ENCODE data around the gene SLC39A11. TPM values are rescaled to one million over a fixed set of nuclear protein-coding genes. Genes with fewer than 3 reads are reported as not detected.

Gene SLC39A11
- total and polyA plus RNA-seq, 4 donors, result 18.9 to 44.9 (median 28.2) TPM

GRCh38 chr17:72946156-72946555 is 146.3 kb downstream of the SLC39A11 start:
- no peak overlapping the region for H3K27ac ChIP-seq (ENCODE audit: low read depth in 1 of 2, low read length in 2 of 2)
- TF ChIP-seq CTCF (IDR thresholded peaks at IDR 0.05; ENCODE audit: low read depth, low read length, missing input control) (no peak), TAF1 (conservative IDR thresholded peaks at IDR 0.05) (no peak), RAD21 (IDR thresholded peaks at IDR 0.05) (no peak), REST (IDR thresholded peaks at IDR 0.05) (no peak), MAX (IDR thresholded peaks at IDR 0.05) (no peak), ATF3 (IDR thresholded peaks at IDR 0.05) (no peak), HNF4G (IDR thresholded peaks at IDR 0.05) (no peak), JUND (IDR thresholded peaks at IDR 0.05) (no peak)
- H3K4me3 ChIP-seq (ENCODE audit: low read depth in 1 of 3, low read length in 3 of 3), result no peak overlapping the region
- DNase-seq (ENCODE audit: low spot score), result no peak
- H3K36me3 ChIP-seq (ENCODE audit: control insufficient read depth in 4 of 4, insufficient read depth in 3 of 4, low read depth in 1 of 4, low read length in 3 of 4), result peaks cover 0 to 3% (median 0%) of the 10 kb centered on the region in 4 donors
- H3K27me3 ChIP-seq (ENCODE audit: control insufficient read depth in 4 of 4, insufficient read depth in 4 of 4, low read length in 3 of 4), result no peaks in the 10 kb centered on the region
- no peaks in the 10 kb centered on the region for H3K9me3 ChIP-seq (ENCODE audit: control insufficient read depth in 4 of 4, low read length in 3 of 4)
- WGBS, result 95% methylated on average over 3 of the region's 3 CpGs
- H3K9ac ChIP-seq (ENCODE audit: low read depth in 1 of 2, low read length in 2 of 2), result no peak overlapping the region
- peaks cover 0 to 2% (median 1%) of the 10 kb centered on the region in 4 donors for H3K4me1 ChIP-seq (ENCODE audit: control insufficient read depth in 4 of 4, insufficient read depth in 4 of 4, low read length in 3 of 4)

- WGBS, result 83% methylated on average over 6 of the region's 6 CpGs
- Histone ChIP-seq H3K4me3 (ENCODE audit: low read depth in 1 of 3, low read length in 3 of 3) (no peak overlapping the region), H3K9ac (ENCODE audit: low read depth in 1 of 2, low read length in 2 of 2) (no peak overlapping the region), H3K9me3 (ENCODE audit: control insufficient read depth in 4 of 4, low read length in 3 of 4) (no peaks in the 10 kb centered on the region), H3K27ac (ENCODE audit: low read depth in 1 of 2, low read length in 2 of 2) (no peak overlapping the region), H3K4me1 (ENCODE audit: control insufficient read depth in 4 of 4, insufficient read depth in 4 of 4, low read length in 3 of 4) (peaks cover 0 to 2% (median 1%) of the 10 kb centered on the region in 4 donors), H3K27me3 (ENCODE audit: control insufficient read depth in 4 of 4, insufficient read depth in 4 of 4, low read length in 3 of 4) (no peaks in the 10 kb centered on the region), H3K36me3 (ENCODE audit: control insufficient read depth in 4 of 4, insufficient read depth in 3 of 4, low read depth in 1 of 4, low read length in 3 of 4) (peaks cover 0 to 3% (median 0%) of the 10 kb centered on the region in 4 donors)
- no peak for DNase-seq (ENCODE audit: low spot score)
- TF ChIP-seq ZBTB33 (IDR thresholded peaks at IDR 0.05) (no peak), YY1 (IDR thresholded peaks at IDR 0.05) (no peak), FOXA1 (IDR thresholded peaks at IDR 0.05) (no peak), MAX (IDR thresholded peaks at IDR 0.05) (no peak), CTCF (IDR thresholded peaks at IDR 0.05; ENCODE audit: low read depth, low read length, missing input control) (no peak)
Measured at GRCh38 chr17:72945473-72945872, 147.0 kb downstream of the SLC39A11 start.
